GM23248 (cell line): ENCODE results near the gene SLC2A13.

Experiments
- EZH2 ChIP-seq: fragments of 200-600 bp; sonication (generic); IDR thresholded peaks from 2 replicates; pipeline ENCODE4 v1.6.1; 2018; ENCODE audit warnings: antibody characterized with exemption, mild to moderate bottlenecking; ENCODE audit not compliant: insufficient read depth, poor library complexity, severe bottlenecking
- EZH2phosphoT487 ChIP-seq: fragments of 200-600 bp; sonication (generic); IDR thresholded peaks from 2 replicates; pipeline ENCODE4 v1.6.1; 2018; ENCODE audit warnings: antibody characterized with exemption, moderate library complexity, mild to moderate bottlenecking, low read depth; ENCODE audit not compliant: insufficient read depth

- no peak for TF ChIP-seq EZH2phosphoT487
- no peak for TF ChIP-seq EZH2
Observed at GRCh38 chr12:39780411-39780912, 325.4 kb downstream of the SLC2A13 start.
